Thyroid gland (tissue), 4 donors: ENCODE results near the gene RHO. TPM values are rescaled to one million over a fixed set of nuclear protein-coding genes. Genes with fewer than 3 reads are reported as not detected.

Source experiments
- DNase-seq, 2 donors: peaks; one replicate each; pipeline ENCODE4 v3.0.0-alpha.2; 2019
- H3K27ac ChIP-seq, 3 donors: fragments of 200-600 bp; sonication (generic); 1 replicate in 2 of 3; 2 replicates in 1 of 3; pipeline ENCODE4 v1.5.1; 2016 to 2019; ENCODE audit warnings: mild to moderate bottlenecking in 1 of 3, moderate library complexity in 1 of 3
- H3K27me3 ChIP-seq: fragments of 200-600 bp; sonication (generic); one replicate; pipeline ENCODE4 v1.5.1; 2019
- H3K36me3 ChIP-seq, 2 donors: fragments of 200-600 bp; sonication (generic); one replicate each; pipeline ENCODE4 v1.5.1; 2016 to 2019
- H3K4me1 ChIP-seq, 2 donors: fragments of 200-600 bp; sonication (generic); one replicate each; pipeline ENCODE4 v1.5.1; 2017 to 2019
- H3K4me3 ChIP-seq, 3 donors: fragments of 200-600 bp; sonication (generic); replicated peaks in 1 of 3; 1 replicate in 2 of 3; 2 replicates in 1 of 3; pipeline ENCODE4 v1.5.1; 2016; ENCODE audit warnings: mild to moderate bottlenecking in 1 of 3
- H3K9me3 ChIP-seq: fragments of 200-600 bp; sonication (generic); one replicate; pipeline ENCODE4 v1.5.1; 2017
- POLR2A ChIP-seq, 2 donors: fragments of 450-650 bp; IDR thresholded peaks; one replicate each; pipeline ENCODE4 v1.6.1; 2017; ENCODE audit warnings: antibody characterized with exemption in 2 of 2, mild to moderate bottlenecking in 2 of 2, moderate library complexity in 1 of 2
- WGBS, 2 donors: methylation state at CpG; one replicate each; pipeline ENCODE4 v1.1.5; 2017; 5-methylcytosine and 5-hydroxymethylcytosine counted together
- intact Hi-C: fragments of 100-400 bp; cut with DNase I; formaldehyde crosslinking; loops from one replicate; pipeline ENCODE4 v1.15.1; 2023
- total RNA-seq, 4 donors: library from RNA; depleted of rRNA; stranded (reverse); fragments of >200 nt; gene quantifications; one replicate each; pipeline ENCODE4 v1.2.3, GENCODE V29; 2016
- TF ChIP-seq, protein P1 (sequence below), 6 experiments: fragments of 200-600 bp in 3 of 6; fragments of 450-650 bp in 3 of 6; sonication (generic) in 3 of 6; IDR thresholded peaks; one replicate each; pipeline ENCODE4 v1.5.1; 2016 to 2019; ENCODE audit warnings: antibody characterized with exemption in 6 of 6, mild to moderate bottlenecking in 2 of 6, inconsistent platforms in 1 of 6, moderate library complexity in 1 of 6

The RHO gene
- total RNA-seq, 4 donors from 2014 or later, result not detected

DNA sequence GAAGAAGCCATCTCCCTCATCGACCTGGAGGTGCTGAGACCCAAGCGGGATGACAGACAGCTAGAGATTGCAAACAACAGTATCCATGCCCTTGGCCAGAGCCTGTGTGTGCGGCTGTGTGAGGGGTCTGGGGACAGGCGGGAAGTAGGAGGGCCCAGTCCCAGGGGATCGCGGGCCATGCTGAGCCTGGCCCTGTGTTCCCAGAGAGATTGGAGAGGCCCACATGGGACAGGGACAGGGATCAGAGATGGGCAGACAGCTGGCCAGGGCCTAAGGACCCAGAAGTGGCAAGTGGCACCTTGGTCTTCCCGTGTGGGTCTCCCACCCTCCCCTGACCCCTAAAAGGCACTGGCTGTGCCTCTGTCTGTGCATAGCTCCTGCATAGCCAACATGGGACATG lies 10.9 kb upstream of the RHO start:
- intact Hi-C loops, result no loop called here
- no peaks in the 10 kb centered on the region for H3K9me3 ChIP-seq
- H3K36me3 ChIP-seq, result peaks cover 0 to 5% of the 10 kb centered on the region in 2 donors
- no peak for DNase-seq
- no peaks in the 10 kb centered on the region for H3K27me3 ChIP-seq
- H3K4me1 ChIP-seq, result no peaks in the 10 kb centered on the region
- TF ChIP-seq, protein P1, sequence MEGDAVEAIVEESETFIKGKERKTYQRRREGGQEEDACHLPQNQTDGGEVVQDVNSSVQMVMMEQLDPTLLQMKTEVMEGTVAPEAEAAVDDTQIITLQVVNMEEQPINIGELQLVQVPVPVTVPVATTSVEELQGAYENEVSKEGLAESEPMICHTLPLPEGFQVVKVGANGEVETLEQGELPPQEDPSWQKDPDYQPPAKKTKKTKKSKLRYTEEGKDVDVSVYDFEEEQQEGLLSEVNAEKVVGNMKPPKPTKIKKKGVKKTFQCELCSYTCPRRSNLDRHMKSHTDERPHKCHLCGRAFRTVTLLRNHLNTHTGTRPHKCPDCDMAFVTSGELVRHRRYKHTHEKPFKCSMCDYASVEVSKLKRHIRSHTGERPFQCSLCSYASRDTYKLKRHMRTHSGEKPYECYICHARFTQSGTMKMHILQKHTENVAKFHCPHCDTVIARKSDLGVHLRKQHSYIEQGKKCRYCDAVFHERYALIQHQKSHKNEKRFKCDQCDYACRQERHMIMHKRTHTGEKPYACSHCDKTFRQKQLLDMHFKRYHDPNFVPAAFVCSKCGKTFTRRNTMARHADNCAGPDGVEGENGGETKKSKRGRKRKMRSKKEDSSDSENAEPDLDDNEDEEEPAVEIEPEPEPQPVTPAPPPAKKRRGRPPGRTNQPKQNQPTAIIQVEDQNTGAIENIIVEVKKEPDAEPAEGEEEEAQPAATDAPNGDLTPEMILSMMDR (IDR thresholded peaks at IDR 0.05), result no peak
- no peak for TF ChIP-seq POLR2A (IDR thresholded peaks at IDR 0.05)
- 96% methylated on average over 6 to 7 of the region's 7 CpGs for WGBS, 2 donors
- no peak overlapping the region for H3K27ac ChIP-seq
- H3K4me3 ChIP-seq, result no peak overlapping the region

DNA sequence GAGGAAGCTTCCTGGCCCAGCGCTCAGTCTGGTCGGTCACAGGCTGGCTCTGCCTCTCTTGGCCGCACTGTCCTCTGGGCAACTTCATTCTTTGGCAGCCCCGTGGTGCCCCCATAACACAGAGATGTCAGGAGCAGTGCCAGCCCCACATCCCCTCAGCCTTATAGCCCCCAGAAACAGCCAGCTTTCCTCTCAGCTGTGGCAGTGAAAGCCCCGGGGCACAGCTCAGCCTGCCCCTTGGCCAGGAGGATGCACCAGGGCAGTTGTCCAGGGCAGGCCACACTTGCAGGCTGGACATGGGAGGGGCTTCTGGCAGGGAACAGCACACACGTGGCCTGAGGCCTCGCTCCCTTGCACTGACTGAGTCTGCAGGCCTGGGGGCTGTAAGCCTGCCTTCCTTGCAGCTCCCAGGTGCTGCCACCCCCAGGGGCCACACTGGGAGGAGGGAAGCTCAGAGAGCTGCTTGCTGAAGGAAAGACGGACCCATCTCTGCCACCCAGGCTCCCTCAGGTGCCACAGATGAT lies 10.3 kb upstream of the RHO start:
- no peaks in the 10 kb centered on the region for H3K27me3 ChIP-seq
- no peak overlapping the region for H3K27ac ChIP-seq
- TF ChIP-seq, protein P1 (IDR thresholded peaks at IDR 0.05), result no peak
- no peak for TF ChIP-seq POLR2A (IDR thresholded peaks at IDR 0.05)
- DNase-seq, result no peak
- H3K36me3 ChIP-seq, result no peaks in the 10 kb centered on the region
- no peak overlapping the region for H3K4me3 ChIP-seq
- H3K9me3 ChIP-seq, result no peaks in the 10 kb centered on the region
- 83 to 89% methylated on average over 4 to 6 of the region's 8 CpGs for WGBS, 2 donors
- H3K4me1 ChIP-seq, result no peaks in the 10 kb centered on the region
- intact Hi-C loops, result no loop called here

DNA sequence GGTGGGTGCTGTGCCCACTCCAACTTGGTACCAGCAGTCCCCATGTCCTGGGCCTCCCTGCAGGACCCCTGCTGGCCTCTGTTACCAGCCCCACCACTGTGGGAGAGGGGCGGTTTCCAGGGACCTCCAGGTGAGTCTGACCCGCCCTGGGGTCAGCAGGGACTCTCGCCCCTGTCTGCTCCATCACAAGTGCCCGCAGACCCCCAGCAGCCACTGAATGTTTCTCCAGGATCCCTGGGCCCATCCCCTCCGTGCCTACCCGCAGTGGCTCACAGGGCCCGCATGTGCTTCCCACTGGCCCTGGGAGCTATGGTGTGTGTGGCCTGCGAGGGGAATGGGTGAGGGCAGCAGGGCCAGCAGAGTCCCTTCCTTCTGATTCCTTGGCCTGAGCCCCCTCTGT lies 9.9 kb upstream of the RHO start:
- H3K4me3 ChIP-seq, result no peak overlapping the region
- H3K36me3 ChIP-seq, result no peaks in the 10 kb centered on the region
- 95 to 97% methylated on average over 6 to 8 of the region's 8 CpGs for WGBS, 2 donors
- no peak overlapping the region for H3K27ac ChIP-seq
- no peaks in the 10 kb centered on the region for H3K27me3 ChIP-seq
- H3K4me1 ChIP-seq, result no peaks in the 10 kb centered on the region
- H3K9me3 ChIP-seq, result no peaks in the 10 kb centered on the region
- intact Hi-C loops, result no loop called here
- no peak for TF ChIP-seq POLR2A (IDR thresholded peaks at IDR 0.05)
- TF ChIP-seq, protein P1 (IDR thresholded peaks at IDR 0.05), result no peak
- no peak for DNase-seq

DNA sequence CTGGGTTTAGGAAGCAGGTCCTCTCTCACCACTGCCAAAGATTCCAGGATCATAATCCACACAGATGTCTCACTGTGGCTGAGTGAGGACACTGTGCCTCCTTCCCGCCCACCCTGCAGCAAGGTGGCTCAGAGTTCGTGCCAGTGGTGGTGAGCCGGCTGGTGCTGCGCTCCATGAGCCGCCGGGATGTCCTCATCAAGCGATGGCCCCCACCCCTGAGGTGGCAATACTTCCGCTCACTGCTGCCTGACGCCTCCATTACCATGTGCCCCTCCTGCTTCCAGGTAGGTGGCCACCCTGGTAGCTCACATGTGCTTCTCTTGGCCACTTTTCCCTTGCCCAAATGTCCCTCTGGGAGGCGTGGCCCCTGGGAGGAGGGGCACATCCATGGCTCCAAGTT lies 9.0 kb upstream of the RHO start:
- Histone ChIP-seq H3K27ac (no peak overlapping the region), H3K27me3 (no peaks in the 10 kb centered on the region), H3K36me3 (no peaks in the 10 kb centered on the region), H3K9me3 (no peaks in the 10 kb centered on the region), H3K4me3 (no peak overlapping the region), H3K4me1 (no peaks in the 10 kb centered on the region)
- intact Hi-C loops, result no loop called here
- 92 to 100% methylated on average over 3 to 10 of the region's 10 CpGs for WGBS, 2 donors
- DNase-seq, result no peak
- no peak for TF ChIP-seq POLR2A (IDR thresholded peaks at IDR 0.05)
- TF ChIP-seq, protein P1 (IDR thresholded peaks at IDR 0.05), result no peak

DNA sequence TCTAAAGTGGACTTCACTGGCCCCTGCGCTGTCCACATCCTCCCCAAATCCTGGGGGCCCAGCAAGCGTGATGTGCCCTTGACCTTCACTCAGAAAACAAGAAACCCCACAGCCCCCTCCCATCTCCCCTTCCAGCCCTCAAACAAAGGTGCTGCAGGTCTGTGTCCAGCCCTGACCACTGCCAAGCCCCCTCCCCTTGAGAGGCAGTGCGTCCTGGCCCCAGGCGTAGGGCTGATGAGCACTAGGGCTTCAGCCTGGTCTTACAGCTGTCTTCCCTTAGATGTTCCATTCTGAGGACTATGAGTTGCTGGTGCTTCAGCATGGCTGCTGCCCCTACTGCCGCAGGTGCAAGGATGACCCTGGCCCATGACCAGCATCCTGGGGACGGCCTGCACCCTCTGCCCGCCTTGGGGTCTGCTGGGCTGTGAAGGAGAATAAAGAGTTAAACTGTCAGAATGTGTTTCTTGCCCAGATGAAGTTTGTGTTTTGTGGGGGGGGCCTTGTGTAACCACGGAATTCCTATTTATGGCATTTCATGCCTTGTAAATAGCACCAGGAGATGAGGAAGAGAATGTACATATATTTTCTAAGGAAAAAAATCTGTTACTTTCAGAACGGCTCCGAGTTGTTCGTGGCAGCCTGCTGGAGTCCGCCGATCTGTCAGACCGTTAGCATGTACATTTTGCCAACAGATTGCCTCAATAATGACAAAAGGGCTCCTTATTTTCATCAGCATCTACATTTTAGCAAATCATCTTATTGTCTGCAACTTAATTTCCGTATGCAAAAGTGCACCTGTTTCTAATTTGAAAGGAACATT lies 8.3 kb upstream of the RHO start:
- no peak for DNase-seq
- H3K27me3 ChIP-seq, result no peaks in the 10 kb centered on the region
- H3K27ac ChIP-seq, result no peak overlapping the region
- no peak overlapping the region for H3K4me3 ChIP-seq
- TF ChIP-seq, protein P1 (IDR thresholded peaks at IDR 0.05), result no peak
- no peak for TF ChIP-seq POLR2A (IDR thresholded peaks at IDR 0.05)
- H3K4me1 ChIP-seq, result no peaks in the 10 kb centered on the region
- H3K36me3 ChIP-seq, result no peaks in the 10 kb centered on the region
- H3K9me3 ChIP-seq, result no peaks in the 10 kb centered on the region
- intact Hi-C loops, result no loop called here
- WGBS, 2 donors, result 92 to 95% methylated on average over 12 to 15 of the region's 15 CpGs
